HepG2 (cell line): Measurements from ENCODE around the gene DEFB124. TPM values are rescaled to one million over a fixed set of nuclear protein-coding genes. Genes with fewer than 3 reads are reported as not detected.

Source experiments
- AGO1 ChIP-seq: fragments of 200-400 bp; formaldehyde crosslinking; IDR thresholded peaks from 2 replicates; pipeline ENCODE4 v1.6.1; 2017; ENCODE audit warnings: mild to moderate bottlenecking, low read depth, low read length, moderate library complexity; ENCODE audit not compliant: poor library complexity, severe bottlenecking
- BORCS8-MEF2B ChIP-seq: sonication (generic); formaldehyde crosslinking; IDR thresholded peaks from 2 replicates; pipeline ENCODE4 v1.8.0; 2022; ENCODE audit warnings: mild to moderate bottlenecking, missing genetic modification reagents
- CHD4 ChIP-seq: fragments of 200-600 bp; sonication (generic); IDR thresholded peaks from 2 replicates; pipeline ENCODE4 v1.7.0; 2017; ENCODE audit warnings: mild to moderate bottlenecking, low read length, borderline replicate concordance
- ETV5 ChIP-seq: IDR thresholded peaks from 2 replicates; pipeline ENCODE4 v1.6.1; 2018; ENCODE audit warnings: missing biosample characterization, missing genetic modification reagents, inconsistent platforms, borderline replicate concordance
- GATAD1 ChIP-seq: IDR thresholded peaks from 2 replicates; pipeline ENCODE4 v1.6.1; 2016; ENCODE audit warnings: missing genetic modification reagents, missing compliant biosample characterization
- HIVEP1 ChIP-seq: sonication (generic); formaldehyde crosslinking; IDR thresholded peaks from 2 replicates; pipeline ENCODE4 v1.4.0; 2020; ENCODE audit warnings: mild to moderate bottlenecking, missing genetic modification reagents
- HNRNPLL ChIP-seq: fragments of 200-400 bp; formaldehyde crosslinking; IDR thresholded peaks from 2 replicates; pipeline ENCODE4 v1.6.1; 2017; ENCODE audit warnings: mild to moderate bottlenecking, low read depth, low read length; ENCODE audit not compliant: poor library complexity, severe bottlenecking
- KDM5B ChIP-seq: sonication (generic); formaldehyde crosslinking; IDR thresholded peaks from 2 replicates; pipeline ENCODE4 v1.4.0; 2020; ENCODE audit warnings: missing genetic modification reagents, mild to moderate bottlenecking, borderline replicate concordance
- MIXL1 ChIP-seq: IDR thresholded peaks from 2 replicates; pipeline ENCODE4 v1.6.1; 2016
- MXD3 ChIP-seq: IDR thresholded peaks from 2 replicates; pipeline ENCODE4 v1.6.1; 2016; ENCODE audit warnings: mild to moderate bottlenecking, missing biosample characterization, missing genetic modification reagents
- PITX1 ChIP-seq: sonication (generic); formaldehyde crosslinking; IDR thresholded peaks from 2 replicates; pipeline ENCODE4 v1.5.1; 2020; ENCODE audit warnings: mild to moderate bottlenecking, missing genetic modification reagents
- STAG1 ChIP-seq: sonication (generic); formaldehyde crosslinking; IDR thresholded peaks from 2 replicates; pipeline ENCODE4 v1.4.0; 2020; ENCODE audit warnings: missing genetic modification reagents
- TCF7 ChIP-seq: sonication (generic); IDR thresholded peaks from 2 replicates; pipeline ENCODE4 v1.6.1; 2016; ENCODE audit warnings: antibody characterized with exemption, low read depth
- TSC22D2 ChIP-seq: sonication (generic); formaldehyde crosslinking; IDR thresholded peaks from 2 replicates; pipeline ENCODE4 v1.5.1; 2020; ENCODE audit warnings: missing genetic modification reagents, mild to moderate bottlenecking, borderline replicate concordance
- XRCC5 ChIP-seq: fragments of 200-400 bp; formaldehyde crosslinking; optimal IDR thresholded peaks from 2 replicates; pipeline ENCODE3; 2017; ENCODE audit warnings: mild to moderate bottlenecking, low read length
- ZBED4 ChIP-seq: sonication (generic); formaldehyde crosslinking; IDR thresholded peaks from 2 replicates; pipeline ENCODE4 v1.4.0; 2020; ENCODE audit warnings: missing genetic modification reagents, borderline replicate concordance
- ZBTB49 ChIP-seq: sonication (generic); formaldehyde crosslinking; IDR thresholded peaks from 2 replicates; pipeline ENCODE4 v1.4.0; 2020; ENCODE audit warnings: missing genetic modification reagents, borderline replicate concordance
- ZMAT3 ChIP-seq: sonication (generic); formaldehyde crosslinking; conservative IDR thresholded peaks from 2 replicates; pipeline ENCODE4 v1.7.0; 2021; ENCODE audit warnings: missing genetic modification reagents
- ZNF263 ChIP-seq: sonication (generic); formaldehyde crosslinking; IDR thresholded peaks from 2 replicates; pipeline ENCODE4 v1.4.0; 2020; ENCODE audit warnings: missing genetic modification reagents
- ZNF567 ChIP-seq: sonication (generic); formaldehyde crosslinking; IDR thresholded peaks from 2 replicates; pipeline ENCODE4 v1.8.1; 2023; ENCODE audit warnings: mild to moderate bottlenecking, missing genetic modification reagents, borderline replicate concordance
- ZNF598 ChIP-seq: sonication (generic); formaldehyde crosslinking; IDR thresholded peaks from 2 replicates; pipeline ENCODE4 v1.5.1; 2020; ENCODE audit warnings: mild to moderate bottlenecking, missing genetic modification reagents, borderline replicate concordance
- ZNF788 ChIP-seq: sonication (generic); formaldehyde crosslinking; IDR thresholded peaks from 2 replicates; pipeline ENCODE4 v1.5.0; 2020; ENCODE audit warnings: mild to moderate bottlenecking, missing genetic modification reagents, borderline replicate concordance
- ZSCAN31 ChIP-seq: sonication (generic); formaldehyde crosslinking; IDR thresholded peaks from 2 replicates; pipeline ENCODE4 v1.5.0; 2020; ENCODE audit warnings: low read depth, mild to moderate bottlenecking, missing genetic modification reagents
- polyA plus RNA-seq, 8 experiments: library from polyadenylated mRNA; depleted of rRNA in 3 of 8; stranded (reverse) in 7 of 8; unstranded in 1 of 8; fragments of >200 nt; fragmentation: Illumina TruSeq in 4 of 8; extraction: Trizol in 4 of 8; gene quantifications; 2 replicates each; pipeline versions ENCODE4 v1.2.1 to v1.2.3, GENCODE V29; 2011 to 2016; ENCODE audit warnings: low read depth in 4 of 8, missing spikeins in 1 of 8, mixed read lengths in 1 of 8; ENCODE audit not compliant: insufficient read depth in 1 of 8
- total RNA-seq, 5 experiments: library from RNA; depleted of rRNA; stranded (reverse); fragments of >200 nt; fragmentation: Illumina TruSeq; extraction: Trizol; gene quantifications; 2 replicates each; pipeline ENCODE4 v1.2.3, GENCODE V29; 2016; ENCODE audit warnings: low read depth in 1 of 5

Gene DEFB124
- total and polyA plus RNA-seq, 2 of the 13 experiments (the other 11 are each of a cell fraction or from before 2014, with no cell fraction given), result not detected

GRCh38 chr20:31502884-31503673, 28.2 kb upstream of the DEFB124 start (continued):
- TF ChIP-seq ZBTB49 (CRISPR knock-in tag), result 0 out of 2 replicates have a peak, but pooled peaks have one; percentile 38
- peak; percentile 94; the same call in 1 of the 2 replicates for TF ChIP-seq ZNF598 (CRISPR knock-in tag)
- TF ChIP-seq BORCS8-MEF2B (CRISPR knock-in tag), result peak; percentile 50; the same call in 1 of the 2 replicates
- TF ChIP-seq ZNF788, result peak; percentile 49; the same call in 1 of the 2 replicates
- peak; percentile 64; the same call in 1 of the 2 replicates for TF ChIP-seq ZMAT3 (CRISPR knock-in tag)
- peak; percentile 32; the same call in 1 of the 2 replicates for TF ChIP-seq KDM5B
- TF ChIP-seq XRCC5, result peak; percentile 97
- peak; percentile 46; the same call in 1 of the 2 replicates for TF ChIP-seq GATAD1 (CRISPR knock-in tag)
- peak; percentile 98 for TF ChIP-seq STAG1 (CRISPR knock-in tag)
- 0 out of 2 replicates have a peak, but pooled peaks have one; percentile 10 for TF ChIP-seq TCF7
- TF ChIP-seq ETV5 (CRISPR knock-in tag), result peak; percentile 31; the same call in 1 of the 2 replicates
- TF ChIP-seq ZBED4 (CRISPR knock-in tag), result peak; percentile 96
- TF ChIP-seq MIXL1 (CRISPR knock-in tag), result peak; percentile 68; the same call in 1 of the 2 replicates
- TF ChIP-seq PITX1 (CRISPR knock-in tag), result peak; percentile 79
- peak; percentile 86; the same call in 1 of the 2 replicates for TF ChIP-seq CHD4
- TF ChIP-seq TSC22D2 (CRISPR knock-in tag), result peak; percentile 74; the same call in 1 of the 2 replicates
- 0 out of 2 replicates have a peak, but pooled peaks have one; percentile 39 for TF ChIP-seq MXD3 (CRISPR knock-in tag)
- peak; percentile 51 for TF ChIP-seq AGO1
- TF ChIP-seq ZSCAN31 (CRISPR knock-in tag), result peak; percentile 24; the same call in 1 of the 2 replicates
- peak; percentile 70 for TF ChIP-seq ZNF263 (CRISPR knock-in tag)
- 0 out of 2 replicates have a peak, but pooled peaks have one; percentile 50 for TF ChIP-seq HIVEP1 (CRISPR knock-in tag)
- TF ChIP-seq ZNF567 (CRISPR knock-in tag), result peak; percentile 71; the same call in 1 of the 2 replicates
- TF ChIP-seq HNRNPLL, result peak; percentile 39
